Activated naive CD8-positive, alpha-beta T cell treated with anti-CD3 and anti-CD28 coated beads, Interleukin-2, amount 50 U/mL, for 24 hours (primary cell): ENCODE data around the gene TDRD9.

Experiments
- ATAC-seq: fragments of 150-1000 bp; cut with Tn5 transposase; one replicate; pipeline ENCODE4 v1.10.0; 2021
- DNase-seq: peaks from one replicate; pipeline ENCODE4 v3.0.0; 2021
- H3K27ac Mint-ChIP-seq: one replicate; pipeline ENCODE4 v1.8.0; 2021; ENCODE audit warnings: mild to moderate bottlenecking, mixed read lengths
- H3K27me3 Mint-ChIP-seq: one replicate; pipeline ENCODE4 v1.8.0; 2021; ENCODE audit warnings: mixed read lengths
- H3K36me3 Mint-ChIP-seq: one replicate; pipeline ENCODE4 v1.8.0; 2021; ENCODE audit warnings: low read depth, mixed read lengths
- H3K4me1 Mint-ChIP-seq: one replicate; pipeline ENCODE4 v1.8.0; 2021; ENCODE audit warnings: mixed read lengths
- H3K4me3 Mint-ChIP-seq: one replicate; pipeline ENCODE4 v1.8.0; 2021; ENCODE audit warnings: mild to moderate bottlenecking, moderate library complexity, mixed read lengths
- H3K9me3 Mint-ChIP-seq: one replicate; pipeline ENCODE4 v1.8.0; 2021; ENCODE audit warnings: mixed read lengths

Gene TDRD9

GRCh38 chr14:104036212-104036611, 108.0 kb downstream of the TDRD9 start:
- Mint-ChIP-seq H3K36me3 (no peaks in the 10 kb centered on the region), H3K27me3 (peaks cover 34% of the 10 kb centered on the region)

GRCh38 chr14:104037074-104037473, 108.8 kb downstream of the TDRD9 start:
- Mint-ChIP-seq H3K36me3 (no peaks in the 10 kb centered on the region), H3K4me1 (no peaks in the 10 kb centered on the region), H3K27ac (no peak overlapping the region), H3K4me3 (no peak overlapping the region), H3K9me3 (no peaks in the 10 kb centered on the region), H3K27me3 (peaks cover 34% of the 10 kb centered on the region)
- no peak for ATAC-seq
- no peak for DNase-seq

More at GRCh38 chr14:104036212-104036611, 108.0 kb downstream of the TDRD9 start:
- no peak overlapping the region for H3K27ac Mint-ChIP-seq
- no peak overlapping the region for H3K4me3 Mint-ChIP-seq
- H3K9me3 Mint-ChIP-seq: no peaks in the 10 kb centered on the region
- ATAC-seq (no peak), DNase-seq (no peak)
- no peaks in the 10 kb centered on the region for H3K4me1 Mint-ChIP-seq

GRCh38 chr14:104037903-104038302, 109.6 kb downstream of the TDRD9 start:
- no peak for DNase-seq
- no peaks in the 10 kb centered on the region for H3K9me3 Mint-ChIP-seq
- no peak for ATAC-seq
- H3K4me1 Mint-ChIP-seq: no peaks in the 10 kb centered on the region
- no peak overlapping the region for H3K4me3 Mint-ChIP-seq
- peaks cover 27% of the 10 kb centered on the region for H3K27me3 Mint-ChIP-seq
- H3K27ac Mint-ChIP-seq: no peak overlapping the region
- H3K36me3 Mint-ChIP-seq: no peaks in the 10 kb centered on the region

- H3K36me3 Mint-ChIP-seq: no peaks in the 10 kb centered on the region
- H3K27ac Mint-ChIP-seq: no peak overlapping the region
- no peak for DNase-seq
- no peaks in the 10 kb centered on the region for H3K9me3 Mint-ChIP-seq
- peaks cover 21% of the 10 kb centered on the region for H3K27me3 Mint-ChIP-seq
- H3K4me3 Mint-ChIP-seq: no peak overlapping the region
- no peak for ATAC-seq
- H3K4me1 Mint-ChIP-seq: no peaks in the 10 kb centered on the region
These were observed 111.0 kb downstream of the TDRD9 start for GRCh38 chr14:104039214-104039613.

- ATAC-seq: no peak
- H3K9me3 Mint-ChIP-seq: no peaks in the 10 kb centered on the region
- H3K4me3 Mint-ChIP-seq: no peak overlapping the region
- no peak overlapping the region for H3K27ac Mint-ChIP-seq
- peaks cover 17% of the 10 kb centered on the region for H3K27me3 Mint-ChIP-seq
- DNase-seq: no peak
- H3K4me1 Mint-ChIP-seq: no peaks in the 10 kb centered on the region
- H3K36me3 Mint-ChIP-seq: no peaks in the 10 kb centered on the region
These were observed 112.3 kb downstream of the TDRD9 start for GRCh38 chr14:104040539-104040938.

- H3K27me3 Mint-ChIP-seq: peaks cover 16% of the 10 kb centered on the region
- H3K36me3 Mint-ChIP-seq: no peaks in the 10 kb centered on the region
- H3K4me3 Mint-ChIP-seq: no peak overlapping the region
- ATAC-seq: no peak
- H3K4me1 Mint-ChIP-seq: no peaks in the 10 kb centered on the region
- DNase-seq: no peak
- no peaks in the 10 kb centered on the region for H3K9me3 Mint-ChIP-seq
- no peak overlapping the region for H3K27ac Mint-ChIP-seq
These were observed 113.3 kb downstream of the TDRD9 start for GRCh38 chr14:104041430-104042104.

GRCh38 chr14:104044016-104044415, 115.8 kb downstream of the TDRD9 start:
- H3K27ac Mint-ChIP-seq: no peak overlapping the region
- no peak for ATAC-seq
- DNase-seq: no peak

GRCh38 chr14:104047761-104048160, 119.5 kb downstream of the TDRD9 start:
- Mint-ChIP-seq H3K9me3 (no peaks in the 10 kb centered on the region), H3K27me3 (peaks cover 11% of the 10 kb centered on the region), H3K36me3 (no peaks in the 10 kb centered on the region), H3K27ac (no peak overlapping the region), H3K4me3 (no peak overlapping the region), H3K4me1 (no peaks in the 10 kb centered on the region)
- DNase-seq (no peak), ATAC-seq (no peak)

More at GRCh38 chr14:104044016-104044415, 115.8 kb downstream of the TDRD9 start:
- H3K27me3 Mint-ChIP-seq: peaks cover 12% of the 10 kb centered on the region
- no peak overlapping the region for H3K4me3 Mint-ChIP-seq
- H3K36me3 Mint-ChIP-seq: no peaks in the 10 kb centered on the region
- H3K4me1 Mint-ChIP-seq: no peaks in the 10 kb centered on the region
- H3K9me3 Mint-ChIP-seq: no peaks in the 10 kb centered on the region

GRCh38 chr14:104048758-104049507, 120.7 kb downstream of the TDRD9 start:
- Mint-ChIP-seq H3K9me3 (no peaks in the 10 kb centered on the region), H3K27ac (no peak overlapping the region), H3K27me3 (peaks cover 11% of the 10 kb centered on the region), H3K4me1 (no peaks in the 10 kb centered on the region), H3K36me3 (no peaks in the 10 kb centered on the region), H3K4me3 (no peak overlapping the region)
- ATAC-seq: no peak
- no peak for DNase-seq

- Mint-ChIP-seq H3K4me3 (no peak overlapping the region), H3K27ac (no peak overlapping the region), H3K36me3 (no peaks in the 10 kb centered on the region), H3K27me3 (peaks cover 15% of the 10 kb centered on the region), H3K9me3 (no peaks in the 10 kb centered on the region), H3K4me1 (no peaks in the 10 kb centered on the region)
- ATAC-seq (no peak), DNase-seq (no peak)
These were observed 121.5 kb downstream of the TDRD9 start for GRCh38 chr14:104049576-104050240.

GRCh38 chr14:104051092-104051813, 123.0 kb downstream of the TDRD9 start:
- ATAC-seq (no peak), DNase-seq (no peak)
- Mint-ChIP-seq H3K4me3 (no peak overlapping the region), H3K27me3 (peaks cover 16% of the 10 kb centered on the region), H3K27ac (no peak overlapping the region), H3K36me3 (no peaks in the 10 kb centered on the region), H3K4me1 (no peaks in the 10 kb centered on the region), H3K9me3 (no peaks in the 10 kb centered on the region)

GRCh38 chr14:104054222-104054905, 126.1 kb downstream of the TDRD9 start:
- H3K4me3 Mint-ChIP-seq: no peak overlapping the region

GRCh38 chr14:104062281-104062680, 134.0 kb downstream of the TDRD9 start:
- Mint-ChIP-seq H3K27me3 (peaks cover 29% of the 10 kb centered on the region), H3K36me3 (peaks cover 3% of the 10 kb centered on the region), H3K9me3 (peaks cover 4% of the 10 kb centered on the region), H3K4me1 (no peaks in the 10 kb centered on the region), H3K27ac (no peak overlapping the region), H3K4me3 (no peak overlapping the region)
- DNase-seq (no peak), ATAC-seq (no peak)

More at GRCh38 chr14:104054222-104054905, 126.1 kb downstream of the TDRD9 start:
- ATAC-seq (no peak), DNase-seq (no peak)
- Mint-ChIP-seq H3K36me3 (no peaks in the 10 kb centered on the region), H3K4me1 (no peaks in the 10 kb centered on the region), H3K9me3 (no peaks in the 10 kb centered on the region), H3K27ac (no peak overlapping the region), H3K27me3 (peaks cover 22% of the 10 kb centered on the region)

- Mint-ChIP-seq H3K27me3 (peaks cover 34% of the 10 kb centered on the region), H3K36me3 (peaks cover 6% of the 10 kb centered on the region), H3K4me3 (no peak overlapping the region), H3K9me3 (peaks cover 7% of the 10 kb centered on the region), H3K27ac (no peak overlapping the region), H3K4me1 (no peaks in the 10 kb centered on the region)
- no peak for ATAC-seq
- no peak for DNase-seq
These were observed 135.7 kb downstream of the TDRD9 start for GRCh38 chr14:104064003-104064402.
